GM21423 (cell line): ENCODE measurements around the gene DHRS3.
"Not testable (repeated sequence)": the region's sequence is repeated elsewhere in the genome, so short reads cannot be mapped to it uniquely, and the experiment has no call there.

Experiments used
- ATAC-seq: cut with Tn5 transposase; IDR thresholded peaks from one replicate; pipeline ENCODE4 v1.9.1; 2021; ENCODE audit warnings: mild to moderate bottlenecking, moderate library complexity; ENCODE audit not compliant: unreplicated experiment

The DHRS3 gene

GRCh38 chr1:12580054-12580887, 37.7 kb downstream of the DHRS3 start:
- no peak for ATAC-seq

- no peak for ATAC-seq
Observed at GRCh38 chr1:12578860-12579422, 39.1 kb downstream of the DHRS3 start.

GRCh38 chr1:12577020-12577419, 41.0 kb downstream of the DHRS3 start:
- ATAC-seq, result no peak

- no peak for ATAC-seq
Observed at GRCh38 chr1:12574757-12575139, 43.3 kb downstream of the DHRS3 start.

- ATAC-seq, result no peak
Observed at GRCh38 chr1:12573015-12573825, 44.8 kb downstream of the DHRS3 start.

GRCh38 chr1:12572522-12572921, 45.5 kb downstream of the DHRS3 start:
- no peak for ATAC-seq

GRCh38 chr1:12570291-12570690, 47.7 kb downstream of the DHRS3 start:
- ATAC-seq, result no peak

- no peak for ATAC-seq
Observed at GRCh38 chr1:12568009-12568767, 49.8 kb downstream of the DHRS3 start.

- no peak for ATAC-seq
Observed at GRCh38 chr1:12567288-12567819, 50.7 kb downstream of the DHRS3 start.

- no peak for ATAC-seq
Observed at GRCh38 chr1:12566484-12567287, 51.3 kb downstream of the DHRS3 start.

- ATAC-seq, result no peak
Observed at GRCh38 chr1:12565966-12566352, 52.1 kb downstream of the DHRS3 start.

- ATAC-seq, result no peak
Observed at GRCh38 chr1:12565094-12565965, 52.7 kb downstream of the DHRS3 start.

GRCh38 chr1:12564251-12564650, 53.8 kb downstream of the DHRS3 start:
- ATAC-seq, result not testable (repeated sequence)

- ATAC-seq, result no peak
Observed at GRCh38 chr1:12562955-12563576, 54.9 kb downstream of the DHRS3 start.

- ATAC-seq, result no peak
Observed at GRCh38 chr1:12561121-12561520, 56.9 kb downstream of the DHRS3 start.

- ATAC-seq, result no peak
Observed at GRCh38 chr1:12556957-12557935, 60.8 kb downstream of the DHRS3 start.

- ATAC-seq, result no peak
Observed at GRCh38 chr1:12556368-12556930, 61.6 kb downstream of the DHRS3 start.
